HG03354 (cell line): ENCODE results near the gene RPS6KA4.
A peak's percentile ranks its signal among the peaks of the same experiment; 100 is the strongest.
"Not testable (repeated sequence)": the region's sequence is repeated elsewhere in the genome, so short reads cannot be mapped to it uniquely, and the experiment has no call there.

Experiments used
- ATAC-seq: cut with Tn5 transposase; IDR thresholded peaks from one replicate; pipeline ENCODE4 v1.9.1; 2021; ENCODE audit warnings: mild to moderate bottlenecking; ENCODE audit not compliant: unreplicated experiment, poor library complexity, severe bottlenecking

Gene RPS6KA4

GRCh38 chr11:64358907-64359711 is at the start of gene RPS6KA4:
RPS6KA4 (plus strand) TSS chr11:64359162; CDS start chr11:64359236, 74 bp downstream.
- peak; percentile 62 for ATAC-seq

DNA sequence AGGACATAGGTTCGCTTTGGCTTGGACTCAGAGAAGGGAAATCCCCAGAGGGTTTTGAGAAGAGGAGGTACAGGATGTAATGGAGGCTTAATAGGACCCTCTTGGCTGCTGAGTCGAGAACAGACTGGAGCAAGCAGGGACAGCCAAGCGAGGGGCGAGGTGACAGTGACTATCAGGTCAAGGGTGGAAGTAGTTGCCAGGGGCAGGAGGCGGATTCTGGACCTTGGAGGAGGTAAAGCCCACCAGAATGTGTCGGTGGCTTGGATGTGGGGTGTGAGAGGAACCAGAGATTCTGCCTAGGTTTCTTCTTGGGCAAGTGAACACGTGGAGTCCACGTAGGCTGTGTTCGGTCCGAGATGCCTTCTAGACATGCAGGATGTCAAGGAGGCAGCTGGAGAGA is 46.0 kb upstream of the RPS6KA4 start:
- no peak for ATAC-seq

DNA sequence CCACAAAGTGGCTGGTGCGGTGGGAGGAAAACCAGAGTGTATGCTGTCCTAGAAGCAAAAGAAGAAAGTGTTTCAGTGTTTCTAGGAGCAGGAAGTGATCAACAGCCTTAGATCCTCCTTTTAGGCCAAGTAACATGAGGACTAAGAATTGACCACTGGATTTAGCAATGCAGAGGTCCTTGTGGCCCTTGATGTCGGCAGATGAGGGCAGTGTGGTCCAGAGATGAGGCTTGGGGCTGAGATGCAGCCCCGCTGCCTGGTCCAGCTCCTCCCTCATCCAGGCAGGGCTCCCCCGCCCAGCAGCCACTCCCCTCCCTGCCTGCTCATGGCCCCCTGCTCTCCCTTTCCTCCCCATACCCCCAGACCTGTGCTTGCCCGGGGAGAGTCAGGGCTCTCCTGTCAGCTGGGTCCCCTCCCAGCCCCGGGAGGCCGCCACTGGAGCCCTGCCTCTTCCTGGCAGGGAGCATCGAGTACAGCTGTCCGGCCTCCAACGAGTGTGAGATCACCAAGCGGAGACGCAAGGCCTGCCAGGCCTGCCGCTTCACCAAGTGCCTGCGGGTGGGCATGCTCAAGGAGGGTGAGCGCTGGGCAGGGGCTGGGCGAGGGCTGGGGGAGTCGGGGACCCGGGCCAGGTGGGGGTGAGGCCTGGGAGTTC is 45.3 kb upstream of the RPS6KA4 start:
- ATAC-seq, result no peak

- ATAC-seq, result no peak
Measured at GRCh38 chr11:64314146-64314804, 44.7 kb upstream of the RPS6KA4 start.

GRCh38 chr11:64314805-64315561 is 44.0 kb upstream of the RPS6KA4 start:
- no peak for ATAC-seq

DNA sequence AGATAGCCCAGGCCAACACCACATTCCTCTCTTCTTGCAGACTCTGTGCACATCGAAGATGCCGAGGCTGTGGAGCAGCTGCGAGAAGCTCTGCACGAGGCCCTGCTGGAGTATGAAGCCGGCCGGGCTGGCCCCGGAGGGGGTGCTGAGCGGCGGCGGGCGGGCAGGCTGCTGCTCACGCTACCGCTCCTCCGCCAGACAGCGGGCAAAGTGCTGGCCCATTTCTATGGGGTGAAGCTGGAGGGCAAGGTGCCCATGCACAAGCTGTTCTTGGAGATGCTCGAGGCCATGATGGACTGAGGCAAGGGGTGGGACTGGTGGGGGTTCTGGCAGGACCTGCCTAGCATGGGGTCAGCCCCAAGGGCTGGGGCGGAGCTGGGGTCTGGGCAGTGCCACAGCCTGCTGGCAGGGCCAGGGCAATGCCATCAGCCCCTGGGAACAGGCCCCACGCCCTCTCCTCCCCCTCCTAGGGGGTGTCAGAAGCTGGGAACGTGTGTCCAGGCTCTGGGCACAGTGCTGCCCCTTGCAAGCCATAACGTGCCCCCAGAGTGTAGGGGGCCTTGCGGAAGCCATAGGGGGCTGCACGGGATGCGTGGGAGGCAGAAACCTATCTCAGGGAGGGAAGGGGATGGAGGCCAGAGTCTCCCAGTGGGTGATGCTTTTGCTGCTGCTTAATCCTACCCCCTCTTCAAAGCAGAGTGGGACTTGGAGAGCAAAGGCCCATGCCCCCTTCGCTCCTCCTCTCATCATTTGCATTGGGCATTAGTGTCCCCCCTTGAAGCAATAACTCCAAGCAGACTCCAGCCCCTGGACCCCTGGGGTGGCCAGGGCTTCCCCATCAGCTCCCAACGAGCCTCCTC is 43.1 kb upstream of the RPS6KA4 start:
- ATAC-seq, result not testable (repeated sequence)

DNA sequence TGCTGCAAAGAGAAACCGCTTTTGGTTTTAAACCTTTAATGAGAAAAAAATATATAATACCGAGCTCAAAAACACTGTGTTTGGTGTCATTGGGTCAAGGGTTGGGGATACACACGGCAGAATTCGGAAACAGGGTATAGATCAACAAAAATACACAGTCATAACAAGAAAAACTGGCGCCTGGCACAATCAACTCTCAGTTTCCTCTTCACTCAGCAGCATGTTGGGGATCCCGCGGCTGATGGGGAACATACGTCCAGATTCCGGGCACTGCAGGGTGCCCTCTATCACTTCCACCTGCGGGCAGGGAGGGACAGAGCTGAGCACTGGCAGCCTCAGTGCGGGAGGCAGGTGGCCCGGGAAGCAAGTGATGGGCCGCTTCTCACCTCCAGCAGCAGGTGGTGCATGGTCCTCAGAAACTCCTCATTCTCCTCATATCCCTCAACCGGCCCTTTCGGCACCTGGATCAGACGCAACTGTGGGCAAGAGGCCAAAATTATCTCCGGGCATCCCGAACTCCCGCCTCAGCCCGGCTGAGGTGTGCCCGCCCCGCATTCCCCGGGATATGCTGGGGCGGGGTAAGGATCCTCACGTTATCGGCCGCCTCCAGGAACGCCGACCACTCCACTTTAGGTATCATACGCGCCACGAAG is 42.2 kb upstream of the RPS6KA4 start:
- peak; percentile 11 for ATAC-seq

- peak; percentile 70 for ATAC-seq
Measured at GRCh38 chr11:64317325-64317960, 41.5 kb upstream of the RPS6KA4 start, which contains the start of gene TRMT112. TRMT112 (minus strand) TSS chr11:64317559; CDS start chr11:64317526, 33 bp downstream.

DNA sequence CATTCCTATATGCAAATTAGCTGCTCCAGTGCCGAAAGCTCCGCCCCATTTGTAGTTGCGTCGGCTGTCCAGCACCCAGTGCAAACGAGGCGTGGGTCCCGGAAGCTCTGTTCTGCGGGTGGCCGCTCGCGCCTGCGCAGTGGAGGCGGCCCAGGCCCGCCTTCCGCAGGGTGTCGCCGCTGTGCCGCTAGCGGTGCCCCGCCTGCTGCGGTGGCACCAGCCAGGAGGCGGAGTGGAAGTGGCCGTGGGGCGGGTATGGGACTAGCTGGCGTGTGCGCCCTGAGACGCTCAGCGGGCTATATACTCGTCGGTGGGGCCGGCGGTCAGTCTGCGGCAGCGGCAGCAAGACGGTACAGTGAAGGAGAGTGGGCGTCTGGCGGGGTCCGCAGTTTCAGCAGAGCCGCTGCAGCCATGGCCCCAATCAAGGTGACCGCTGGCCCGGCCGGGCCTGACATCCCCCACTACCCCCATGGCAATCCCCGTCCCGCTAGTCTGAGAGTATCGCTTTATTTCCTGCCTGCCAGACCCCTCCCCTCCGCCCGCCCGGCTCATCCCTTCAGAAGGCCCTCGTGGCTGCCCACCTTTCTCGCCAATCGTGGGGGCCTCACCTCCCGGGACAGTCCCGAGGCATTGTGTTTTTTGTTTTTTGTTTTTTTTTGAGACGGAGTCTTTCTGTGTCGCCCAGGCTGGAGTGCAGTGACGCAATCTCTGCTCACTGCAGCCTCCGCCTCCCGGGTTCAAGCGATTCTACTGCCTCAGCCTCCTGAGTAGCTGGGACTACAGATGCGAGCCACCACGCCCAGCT is 40.8 kb upstream of the RPS6KA4 start, which contains the start of gene PRDX5:
Gene PRDX5 (plus strand): TSS at position 161 of the 805 bp plus-strand sequence. CDS start 95 bp downstream, at position 256.
- peak; percentile 76 for ATAC-seq

GRCh38 chr11:64318766-64319761 is 39.9 kb upstream of the RPS6KA4 start:
- no peak for ATAC-seq

DNA sequence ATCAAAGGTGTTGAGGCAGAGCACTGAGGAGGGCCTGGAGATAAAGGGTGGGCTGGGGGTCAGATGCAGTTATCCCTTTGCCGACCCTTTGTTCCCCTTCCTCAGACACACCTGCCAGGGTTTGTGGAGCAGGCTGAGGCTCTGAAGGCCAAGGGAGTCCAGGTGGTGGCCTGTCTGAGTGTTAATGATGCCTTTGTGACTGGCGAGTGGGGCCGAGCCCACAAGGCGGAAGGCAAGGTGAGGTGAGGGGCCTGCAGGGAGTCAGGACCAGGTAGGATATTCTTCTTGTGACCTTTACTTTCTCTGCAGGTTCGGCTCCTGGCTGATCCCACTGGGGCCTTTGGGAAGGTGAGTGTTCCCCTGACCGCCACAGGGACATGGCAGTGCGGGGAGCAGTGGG is 38.4 kb upstream of the RPS6KA4 start:
- ATAC-seq, result no peak

DNA sequence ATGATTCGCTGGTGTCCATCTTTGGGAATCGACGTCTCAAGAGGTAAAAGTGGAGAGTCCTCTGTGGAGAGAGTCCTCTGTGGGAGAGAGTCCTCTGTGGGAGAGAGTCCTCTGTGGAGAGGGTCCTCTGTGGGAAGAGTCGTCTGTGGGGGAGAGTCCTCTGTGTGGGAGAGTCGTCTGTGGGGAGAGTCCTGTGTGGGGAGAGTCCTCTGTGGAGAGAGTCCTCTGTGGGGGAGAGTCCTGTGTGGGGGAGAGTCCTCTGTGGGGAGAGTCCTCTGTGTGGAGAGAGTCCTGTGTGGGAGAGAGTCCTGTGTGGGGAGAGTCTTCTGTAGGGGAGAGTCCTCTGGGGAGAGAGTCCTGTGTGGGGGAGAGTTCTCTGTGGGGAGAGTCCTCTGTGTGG is 37.9 kb upstream of the RPS6KA4 start:
- ATAC-seq, result no peak

DNA sequence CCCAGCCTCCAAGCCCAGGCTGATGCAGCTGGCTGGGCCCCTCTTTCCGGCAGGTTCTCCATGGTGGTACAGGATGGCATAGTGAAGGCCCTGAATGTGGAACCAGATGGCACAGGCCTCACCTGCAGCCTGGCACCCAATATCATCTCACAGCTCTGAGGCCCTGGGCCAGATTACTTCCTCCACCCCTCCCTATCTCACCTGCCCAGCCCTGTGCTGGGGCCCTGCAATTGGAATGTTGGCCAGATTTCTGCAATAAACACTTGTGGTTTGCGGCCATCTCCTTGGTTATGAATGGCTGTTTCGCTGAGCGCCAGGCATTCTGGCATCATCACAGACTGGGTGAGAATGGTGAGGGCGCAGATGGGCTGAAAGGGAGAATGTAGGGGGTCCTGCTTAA is 37.4 kb upstream of the RPS6KA4 start:
- ATAC-seq, result no peak

DNA sequence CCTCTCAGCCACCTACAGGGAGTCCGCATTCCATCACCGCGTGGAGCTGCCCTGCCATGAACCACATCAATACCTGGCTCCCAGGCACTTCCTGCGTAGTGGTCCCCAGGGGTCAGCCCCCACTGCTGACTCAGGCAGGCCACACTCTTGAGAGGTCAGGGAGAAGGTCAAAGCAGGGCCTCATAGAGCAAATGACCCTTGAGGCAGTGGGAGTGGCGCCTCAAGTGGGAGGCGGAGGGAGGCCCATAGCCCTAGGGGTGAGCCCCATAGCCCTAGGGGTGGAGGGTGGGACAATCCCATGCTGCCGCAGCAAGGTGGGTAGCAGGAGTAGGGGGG is 36.1 kb upstream of the RPS6KA4 start:
- no peak for ATAC-seq

DNA sequence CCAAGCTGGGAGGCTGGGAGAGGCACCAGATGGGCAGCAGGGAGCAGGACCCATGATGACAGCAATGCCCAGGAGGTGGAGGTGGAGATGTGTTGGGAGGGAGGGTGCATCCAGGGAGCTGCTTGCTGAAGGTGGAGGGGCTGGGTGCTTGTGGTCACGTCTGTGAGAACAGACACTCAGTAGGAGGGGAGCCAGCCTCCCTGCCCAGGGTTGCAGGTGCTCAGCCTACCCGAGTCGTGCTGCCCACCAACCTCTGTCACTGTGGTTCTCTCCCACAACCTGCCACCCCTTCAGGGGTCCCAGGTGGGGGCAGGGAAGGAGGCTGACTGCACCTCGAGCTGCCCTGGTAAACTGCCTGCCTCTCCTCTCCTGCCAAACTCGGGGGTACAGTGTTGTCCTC is 35.6 kb upstream of the RPS6KA4 start:
- ATAC-seq, result no peak

DNA sequence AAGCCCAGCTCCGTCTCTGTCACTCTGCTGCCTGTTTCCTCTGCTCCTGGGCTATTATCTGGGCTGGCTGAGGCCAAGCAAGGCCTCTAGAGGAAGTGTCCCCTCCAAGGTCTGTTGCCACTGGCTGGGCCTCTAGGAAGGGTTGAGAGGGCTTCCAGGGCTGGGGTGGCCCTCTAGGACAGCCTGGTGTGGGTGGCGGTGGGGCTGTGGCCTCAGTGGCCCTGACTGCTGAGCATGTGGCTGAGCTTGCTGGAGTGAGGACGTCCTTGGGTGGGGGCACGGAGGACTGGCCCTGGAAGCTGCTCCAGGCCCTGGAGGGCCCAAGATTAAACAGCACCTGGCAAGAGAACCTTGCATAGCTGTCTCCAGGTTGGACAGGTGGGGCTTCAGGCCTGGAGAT is 35.0 kb upstream of the RPS6KA4 start:
- not testable (repeated sequence) for ATAC-seq
